Keratinocyte (primary cell): ENCODE data around the gene PDK2. TPM values are rescaled to one million over a fixed set of nuclear protein-coding genes. Genes with fewer than 3 reads are reported as not detected.

Experiments
- DNase-seq: peaks from one replicate; pipeline ENCODE4 v3.0.0-alpha.2; 2011; ENCODE audit warnings: low read depth, missing footprints, low spot score
- FAIRE-seq: peaks from 2 replicates; lab custom pipeline; 2011; peaks lifted over from hg19 to GRCh38; lab: Jason Lieb, UNC
- H2AFZ ChIP-seq: 2 replicates; pipeline ENCODE4 v1.6.0; 2012; ENCODE audit warnings: low read length, control low read depth, inconsistent platforms; ENCODE audit not compliant: control insufficient read depth
- H3K27ac ChIP-seq: 2 replicates; pipeline ENCODE4 v1.5.1; 2011; ENCODE audit warnings: low read length; ENCODE audit not compliant: control insufficient read depth, insufficient read depth
- H3K27me3 ChIP-seq: 3 replicates; pipeline ENCODE4 v1.6.0; 2011; ENCODE audit warnings: low read length; ENCODE audit not compliant: control insufficient read depth, insufficient read depth; ENCODE audit errors: extremely low read depth
- H3K36me3 ChIP-seq, 2 experiments: 2 replicates in 1 of 2; 3 replicates in 1 of 2; pipeline ENCODE4 v1.5.1; 2011; ENCODE audit warnings: low read length in 2 of 2, mild to moderate bottlenecking in 1 of 2; ENCODE audit not compliant: control insufficient read depth in 2 of 2, insufficient read depth in 2 of 2; ENCODE audit errors: extremely low read depth in 1 of 2
- H3K4me1 ChIP-seq: 3 replicates; pipeline ENCODE4 v1.5.1; 2011; ENCODE audit warnings: low read length; ENCODE audit not compliant: control insufficient read depth, insufficient read depth; ENCODE audit errors: extremely low read depth
- H3K4me2 ChIP-seq: 3 replicates; pipeline ENCODE4 v1.6.0; 2011; ENCODE audit warnings: low read depth, low read length; ENCODE audit not compliant: control insufficient read depth, insufficient read depth; ENCODE audit errors: extremely low read depth
- H3K4me3 ChIP-seq, 3 experiments: fragments of 200-600 bp in 1 of 3; sonication (generic) in 1 of 3; 2 replicates in 2 of 3; 3 replicates in 1 of 3; pipeline ENCODE4 v1.5.1; 2011 to 2016; ENCODE audit warnings: low read length in 3 of 3, mild to moderate bottlenecking in 3 of 3, control low read depth in 2 of 3, inconsistent platforms in 1 of 3, low read depth in 1 of 3, mixed read lengths in 1 of 3, mixed run types in 1 of 3, moderate library complexity in 1 of 3; ENCODE audit not compliant: control insufficient read depth in 2 of 3, insufficient read depth in 2 of 3; ENCODE audit errors: extremely low read depth in 1 of 3
- H3K79me2 ChIP-seq: 2 replicates; pipeline ENCODE4 v1.6.0; 2012; ENCODE audit warnings: low read length; ENCODE audit not compliant: control insufficient read depth, insufficient read depth
- H3K9ac ChIP-seq: 3 replicates; pipeline ENCODE4 v1.6.0; 2011; ENCODE audit warnings: low read length; ENCODE audit not compliant: control insufficient read depth, insufficient read depth; ENCODE audit errors: extremely low read depth
- H3K9me1 ChIP-seq: 3 replicates; pipeline ENCODE4 v1.6.0; 2011; ENCODE audit warnings: low read length; ENCODE audit not compliant: control insufficient read depth, insufficient read depth; ENCODE audit errors: extremely low read depth
- H3K9me3 ChIP-seq: 2 replicates; pipeline ENCODE4 v1.5.1; 2012; ENCODE audit warnings: low read depth, low read length; ENCODE audit not compliant: control insufficient read depth
- H4K20me1 ChIP-seq: 3 replicates; pipeline ENCODE4 v1.6.0; 2011; ENCODE audit warnings: low read length; ENCODE audit not compliant: control insufficient read depth, insufficient read depth; ENCODE audit errors: extremely low read depth
- CTCF ChIP-seq, 3 experiments: IDR thresholded peaks in 1 of 3; conservative IDR thresholded peaks in 1 of 3; optimal IDR thresholded peaks in 1 of 3; 2 replicates in 2 of 3; 3 replicates in 1 of 3; pipeline versions ENCODE3 to v1.5.1; 2011; ENCODE audit warnings: low read length in 3 of 3, mild to moderate bottlenecking in 3 of 3, moderate library complexity in 2 of 3, control low read depth in 1 of 3, inconsistent platforms in 1 of 3; ENCODE audit not compliant: insufficient read depth in 2 of 3; ENCODE audit errors: extremely low read depth in 1 of 3
- EZH2 ChIP-seq: IDR thresholded peaks from one replicate; pipeline ENCODE4 v1.6.1; 2012; ENCODE audit warnings: inconsistent platforms, mild to moderate bottlenecking, low read length, moderate library complexity
- dilution Hi-C: fragments of 300-500 bp; cut with MboI; formaldehyde crosslinking; loops from one replicate; pipeline ENCODE4 v1.7.0; 2020; ENCODE audit warnings: low sequenced_read_pairs; ENCODE audit not compliant: extremely low pct_ligation_motif_present
- polyA plus RNA-seq, 5 experiments: library from polyadenylated mRNA; depleted of rRNA in 3 of 5; stranded (reverse) in 3 of 5; stranded (forward) in 1 of 5; unstranded in 1 of 5; fragments of >200 nt; gene quantifications; 1 replicate in 1 of 5; 2 replicates in 3 of 5; 3 replicates in 1 of 5; pipeline versions ENCODE4 v1.2.1 to v1.2.3, GENCODE V29; 2011 to 2012; ENCODE audit warnings: missing spikeins in 2 of 5, low read depth in 1 of 5, low replicate concordance in 1 of 5

The PDK2 gene
- polyA plus RNA-seq, 1 donor (not counting 4 experiments of a cell fraction or from before 2014, with no cell fraction given) = 7.5 TPM

- peak overlapping the region; percentile 38 for H3K27ac ChIP-seq
- no peak for DNase-seq
- H2AFZ ChIP-seq = peak overlapping the region; percentile 67
- peak overlapping the region; percentile 94 for H3K4me2 ChIP-seq
- peaks cover 36% of the 10 kb centered on the region for H3K79me2 ChIP-seq
- FAIRE-seq = peak; percentile 44
- TF ChIP-seq CTCF (optimal IDR thresholded peaks at IDR 0.05 in 1 of 3, IDR thresholded peaks at IDR 0.05 in 1 of 3, conservative IDR thresholded peaks at IDR 0.05 in 1 of 3; ENCODE audit: extremely low read depth in 1 of 3, insufficient read depth in 2 of 3, low read length in 3 of 3) = peak; percentile 14 to 85 (median 45)
- TF ChIP-seq EZH2 = no peak
- H3K9me3 ChIP-seq = no peaks in the 10 kb centered on the region
- H4K20me1 ChIP-seq = peaks cover 23% of the 10 kb centered on the region
- peaks cover 57% of the 10 kb centered on the region for H3K4me1 ChIP-seq
- H3K4me3 ChIP-seq = peak overlapping the region; percentile 70 to 91 (median 73)
- H3K9ac ChIP-seq = peak overlapping the region; percentile 51
- H3K9me1 ChIP-seq = no peaks in the 10 kb centered on the region
- no peaks in the 10 kb centered on the region for H3K27me3 ChIP-seq
- peaks cover 0 to 7% of the 10 kb centered on the region in 2 experiments for H3K36me3 ChIP-seq
- dilution Hi-C loops = no loop called here
These were observed 56.1 kb downstream of the PDK2 start for GRCh38 chr17:50151041-50151936.

GRCh38 chr17:50151937-50152547, 56.9 kb downstream of the PDK2 start:
- peak; percentile 82 for FAIRE-seq
- dilution Hi-C loops = no loop called here
- H3K9ac ChIP-seq = peak overlapping the region; percentile 51
- H3K9me1 ChIP-seq = no peaks in the 10 kb centered on the region
- peak overlapping the region; percentile 58 for H2AFZ ChIP-seq
- TF ChIP-seq EZH2 = no peak
- no peak for TF ChIP-seq CTCF (optimal IDR thresholded peaks at IDR 0.05 in 1 of 3, IDR thresholded peaks at IDR 0.05 in 1 of 3, conservative IDR thresholded peaks at IDR 0.05 in 1 of 3; ENCODE audit: extremely low read depth in 1 of 3, insufficient read depth in 2 of 3, low read length in 3 of 3)
- H3K4me1 ChIP-seq = peaks cover 49% of the 10 kb centered on the region
- peak overlapping the region; percentile 64 to 70 (median 65) for H3K4me3 ChIP-seq
- no peaks in the 10 kb centered on the region for H3K9me3 ChIP-seq
- peaks cover 29% of the 10 kb centered on the region for H3K79me2 ChIP-seq
- H4K20me1 ChIP-seq = peaks cover 16% of the 10 kb centered on the region
- DNase-seq = no peak
- peaks cover 0 to 4% of the 10 kb centered on the region in 2 experiments for H3K36me3 ChIP-seq
- H3K27ac ChIP-seq = peak overlapping the region; percentile 38
- no peaks in the 10 kb centered on the region for H3K27me3 ChIP-seq
- H3K4me2 ChIP-seq = peak overlapping the region; percentile 92
